Hematopoietic multipotent progenitor cell treated with erythropoietin and hydrocortisone succinate and interleukin-3 and kit ligand, for 4 days (in vitro differentiated cells): ENCODE results near the gene TYMS.

ENCODE experiments used
- DNase-seq: peaks from one replicate; pipeline ENCODE4 v3.0.0-alpha.2; 2015

The TYMS gene

DNA sequence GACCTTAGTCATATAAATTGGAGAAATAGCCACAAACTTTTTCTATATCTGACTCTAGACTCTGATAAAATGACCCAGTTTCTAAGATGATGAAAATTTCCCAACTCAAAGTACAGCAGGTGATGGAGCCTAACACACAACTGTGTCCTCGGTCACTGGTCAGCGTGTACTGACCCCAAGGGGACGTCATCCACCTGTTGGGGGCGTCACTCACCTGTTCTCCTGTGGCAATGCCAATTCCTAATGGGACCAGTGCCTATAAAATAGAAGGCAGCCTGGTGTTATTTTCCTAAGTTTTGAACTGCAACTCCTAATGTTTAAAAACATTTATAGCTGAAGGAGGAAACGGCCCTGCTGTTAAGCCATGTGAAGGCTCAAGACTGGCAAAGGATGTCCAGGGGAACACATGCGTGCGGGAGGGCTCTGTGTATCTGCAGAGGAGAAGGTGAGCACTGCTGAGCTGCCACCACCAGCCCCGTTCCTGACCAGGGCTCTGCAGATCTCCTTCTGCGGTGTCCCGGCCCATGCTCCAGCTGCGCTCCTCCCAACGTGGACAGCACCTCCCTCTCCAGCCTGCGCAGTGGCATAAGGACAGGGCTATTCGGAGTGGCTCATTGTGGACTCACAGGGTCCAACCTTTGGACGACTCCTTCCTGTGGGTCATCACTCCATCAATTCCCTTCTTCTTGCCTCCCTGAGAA, 21.2 kb downstream of the TYMS start:
- DNase-seq = no peak

DNA sequence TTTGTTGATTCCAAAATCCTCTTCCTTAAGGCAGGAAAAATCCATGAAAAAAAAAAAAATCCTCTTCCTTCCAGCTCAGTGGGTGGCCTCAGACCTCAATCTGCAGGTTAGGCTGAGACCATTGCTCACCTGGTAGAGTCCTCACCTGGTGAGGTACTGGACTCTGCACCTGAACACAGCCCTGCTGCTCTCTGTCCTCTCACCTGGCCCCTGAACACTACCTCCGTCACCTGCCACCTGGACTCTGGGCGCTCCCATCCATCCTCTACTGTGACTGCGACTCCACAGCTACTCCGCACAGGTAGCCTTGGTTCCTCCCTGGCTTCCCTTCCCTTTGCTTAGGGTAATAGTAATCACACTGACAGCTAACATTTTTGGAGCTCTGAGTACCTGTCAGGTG, 22.1 kb downstream of the TYMS start:
- no peak for DNase-seq

DNA sequence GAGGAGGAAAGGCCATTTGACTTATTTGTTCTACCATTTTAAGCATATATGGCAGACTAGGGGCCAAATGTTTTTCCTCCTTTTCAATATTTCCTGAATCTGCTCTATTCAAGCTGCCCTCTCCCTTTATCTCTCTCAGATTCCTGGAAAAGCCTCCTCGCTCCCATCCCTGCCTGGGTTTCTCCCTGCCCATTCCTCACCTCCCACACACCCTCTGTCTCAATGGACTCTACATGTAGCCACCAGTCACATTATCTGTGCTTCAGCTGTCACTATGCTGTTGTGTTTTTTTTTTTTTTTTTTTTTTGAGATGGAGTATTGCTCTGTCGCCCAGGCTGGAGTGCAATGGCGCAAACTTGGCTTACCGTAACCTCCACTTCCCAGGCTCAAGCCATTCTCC, 22.9 kb downstream of the TYMS start:
- DNase-seq = no peak

DNA sequence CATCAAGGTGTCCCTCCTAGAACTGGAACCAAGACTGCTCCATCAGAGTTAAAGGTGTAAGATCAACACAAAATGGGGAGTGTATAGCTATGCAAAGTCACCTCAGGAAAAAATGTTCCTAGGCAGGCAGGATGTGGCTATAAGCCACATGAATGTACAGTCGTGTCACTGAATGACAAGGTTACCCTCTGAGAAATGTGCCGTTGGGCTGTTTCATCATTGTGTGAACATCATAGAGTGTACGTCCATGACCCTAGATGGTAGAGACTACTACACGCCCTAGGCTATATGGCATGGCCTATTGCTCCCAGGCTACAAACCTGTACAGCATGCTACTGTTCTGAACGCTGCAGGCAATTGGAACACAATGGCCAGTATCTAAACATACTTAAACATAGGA, 24.5 kb downstream of the TYMS start:
- peak; percentile 64 for DNase-seq

DNA sequence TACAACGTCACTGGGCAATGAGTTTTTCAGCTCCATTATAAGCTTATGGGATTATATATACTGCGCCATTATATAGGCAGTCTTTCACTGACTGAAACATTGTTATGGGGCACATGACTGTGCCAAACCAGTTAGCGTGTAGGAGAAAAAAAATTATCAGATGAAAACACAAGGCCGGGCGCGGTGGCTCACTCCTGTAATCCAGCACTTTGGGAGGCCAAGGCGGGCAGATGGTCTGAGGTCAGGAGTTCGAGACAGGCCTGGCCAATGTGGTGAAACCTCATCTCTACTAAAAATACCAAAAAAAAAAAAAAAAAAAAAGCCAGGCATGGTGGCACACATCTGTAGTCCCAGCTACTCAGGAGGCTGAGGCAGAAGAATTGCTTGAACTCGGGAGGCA, 25.0 kb downstream of the TYMS start:
- DNase-seq = peak; percentile 83

DNA sequence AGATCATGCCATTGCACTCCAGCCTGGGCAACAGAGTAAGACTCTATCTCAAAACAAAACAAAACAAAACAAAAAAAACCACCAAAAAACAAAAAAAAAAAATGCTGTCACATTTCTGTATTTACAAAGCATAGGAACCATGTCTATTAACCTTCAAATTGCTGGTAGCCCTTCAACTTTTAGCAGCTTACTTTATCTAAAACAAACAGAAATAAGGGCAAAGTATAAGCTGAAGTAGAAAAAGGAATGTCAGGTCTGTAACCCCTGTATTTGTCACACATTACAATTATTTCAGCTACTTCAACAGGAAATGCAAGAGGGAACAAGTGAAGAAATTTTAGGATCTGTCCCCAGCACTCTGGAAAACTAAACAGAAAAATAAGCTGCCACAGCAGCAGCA, 25.4 kb downstream of the TYMS start:
- no peak for DNase-seq

DNA sequence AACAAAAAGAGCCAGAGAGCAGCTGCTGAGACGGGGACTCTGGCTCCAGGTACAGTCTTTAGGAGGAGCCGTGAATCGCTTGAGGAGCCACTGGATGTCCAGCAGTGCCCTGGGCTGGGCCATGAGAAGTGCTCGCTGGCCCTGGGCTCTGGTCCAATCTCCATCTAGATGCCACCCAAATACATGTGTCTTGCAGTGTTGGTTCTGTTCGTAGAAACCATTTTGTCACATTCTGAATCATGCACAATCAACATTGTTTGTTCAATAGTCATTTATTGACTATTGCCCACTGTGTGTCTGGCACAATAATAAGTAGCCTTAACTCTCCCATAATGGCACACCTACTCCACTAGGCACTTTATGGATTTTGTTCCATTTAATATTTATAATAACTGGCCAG, 26.1 kb downstream of the TYMS start:
- no peak for DNase-seq

DNA sequence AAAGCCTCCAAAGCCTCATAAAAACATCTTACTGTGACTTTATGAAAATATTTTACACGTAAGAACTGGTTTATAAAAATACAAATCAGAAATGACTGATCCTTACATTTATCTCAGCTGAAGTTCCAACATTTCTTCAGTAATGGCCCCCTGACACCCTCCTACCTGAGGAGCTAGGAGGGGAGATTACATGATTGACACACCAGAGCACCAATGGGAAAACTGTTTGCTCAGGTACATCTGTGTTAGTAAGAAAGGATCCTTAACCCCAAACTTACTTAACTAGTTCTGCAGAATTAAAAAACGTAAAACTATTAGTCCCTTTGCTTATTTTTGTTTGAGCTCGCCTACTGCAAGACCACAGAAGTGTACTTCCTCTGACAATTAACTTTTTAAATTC, 28.0 kb downstream of the TYMS start:
- no peak for DNase-seq

DNA sequence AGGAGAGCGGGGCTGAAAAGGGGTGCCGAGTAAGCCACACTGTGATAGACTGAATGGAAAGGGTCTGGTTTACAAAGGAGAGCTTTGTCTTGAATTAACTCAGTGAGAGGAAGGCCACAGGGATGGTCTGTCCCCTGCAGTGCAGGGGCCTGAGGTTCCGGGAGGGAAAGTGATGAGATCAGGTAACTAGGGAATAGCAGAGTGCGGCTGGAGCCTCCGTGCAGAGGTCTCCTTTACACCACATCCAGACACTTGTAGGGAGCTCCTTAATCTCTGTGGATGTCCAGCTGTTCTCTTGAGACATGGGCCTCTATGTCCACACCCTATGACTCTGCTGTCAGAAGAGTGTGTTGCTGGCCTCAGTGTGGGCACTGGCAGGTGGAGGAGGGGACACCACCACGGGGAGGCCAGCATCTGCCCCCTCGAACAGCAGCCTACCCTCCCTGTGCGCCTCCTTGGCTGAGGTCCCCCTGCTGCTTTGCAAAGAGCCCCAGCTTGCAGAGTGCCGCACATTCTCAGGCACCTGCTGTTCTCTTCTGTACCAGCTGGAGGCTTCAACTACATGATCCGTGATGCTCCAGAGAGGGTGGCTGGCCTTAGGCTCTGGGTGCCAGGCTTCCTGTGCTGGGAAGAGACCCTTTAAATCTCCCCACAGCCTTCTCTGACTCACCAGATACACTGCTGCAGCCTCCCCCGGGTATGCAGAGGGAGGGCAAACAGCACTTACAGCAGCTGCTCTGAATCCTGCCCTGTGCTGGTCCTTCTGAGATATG, 29.1 kb downstream of the TYMS start:
- DNase-seq = no peak

DNA sequence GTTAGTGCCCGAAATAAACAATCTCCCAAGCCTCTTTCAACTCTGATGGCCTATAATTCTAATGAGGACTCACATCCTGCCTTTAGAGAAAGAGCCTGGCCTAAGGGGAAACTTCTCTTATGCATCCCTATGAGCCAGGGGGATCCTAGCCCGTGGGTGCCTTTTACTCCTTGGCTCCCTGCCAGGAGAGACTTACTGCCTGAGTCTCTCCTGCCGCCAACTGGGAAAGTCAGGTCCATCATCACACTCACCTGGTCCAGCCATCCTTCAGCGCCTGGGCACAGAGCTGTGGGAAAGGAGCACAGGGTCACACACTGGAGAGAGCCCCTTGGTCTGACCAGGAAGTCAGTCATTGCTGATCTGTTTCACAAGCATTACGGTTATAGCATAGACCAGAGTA, 30.9 kb downstream of the TYMS start:
- DNase-seq = no peak

DNA sequence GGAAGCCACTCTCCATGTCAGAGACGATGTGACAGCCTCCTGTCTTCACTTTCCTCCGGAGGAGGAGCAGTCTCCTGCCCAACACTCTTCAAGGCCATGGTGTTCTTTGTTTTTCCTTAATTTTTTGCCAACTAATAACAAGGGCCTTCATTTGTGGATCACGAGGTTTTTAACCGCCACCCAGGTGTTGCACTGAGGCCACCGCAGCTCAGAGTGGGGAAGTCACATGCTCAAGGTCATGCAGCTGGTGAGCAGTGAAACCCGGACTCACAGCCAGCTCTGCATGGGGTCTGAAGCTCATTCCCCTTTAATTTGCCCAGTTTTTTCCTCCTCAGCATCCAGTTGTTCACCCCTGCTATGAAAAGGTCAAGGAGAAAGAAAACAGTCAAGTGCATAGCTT, 35.4 kb downstream of the TYMS start:
- no peak for DNase-seq

DNA sequence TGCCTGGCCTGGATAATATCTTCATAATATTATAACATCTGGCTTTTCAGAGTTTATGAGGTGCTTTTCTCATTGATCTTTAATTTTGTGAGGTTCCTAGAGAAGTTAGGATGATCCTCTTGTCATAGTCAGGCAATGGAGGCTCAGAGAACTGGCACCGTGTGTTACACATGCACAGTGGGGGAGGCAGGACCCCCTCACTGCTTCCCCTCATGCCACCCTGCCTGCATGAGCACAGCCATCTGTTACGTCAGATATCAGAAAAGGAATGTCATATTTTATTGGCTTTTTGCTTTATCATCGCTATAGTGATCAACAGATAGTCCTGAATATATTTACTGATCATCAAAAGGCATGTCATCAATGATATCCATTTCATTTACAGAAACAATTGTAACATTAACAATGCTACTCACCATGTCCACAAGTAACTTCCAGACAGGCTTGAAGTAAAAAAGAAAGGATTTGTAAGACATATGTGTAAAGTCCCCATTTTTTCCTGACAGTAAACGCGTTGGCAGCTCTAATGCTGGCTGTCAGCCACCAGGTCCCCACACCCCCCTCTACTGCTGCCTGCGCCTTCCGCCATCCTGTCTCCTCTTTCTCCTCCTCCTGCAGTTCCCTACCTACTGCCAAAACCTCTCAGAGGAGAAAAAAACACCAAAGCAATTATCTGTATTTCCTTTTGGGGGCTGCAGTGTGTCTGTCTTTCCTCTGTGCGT, 36.2 kb downstream of the TYMS start:
- no peak for DNase-seq

DNA sequence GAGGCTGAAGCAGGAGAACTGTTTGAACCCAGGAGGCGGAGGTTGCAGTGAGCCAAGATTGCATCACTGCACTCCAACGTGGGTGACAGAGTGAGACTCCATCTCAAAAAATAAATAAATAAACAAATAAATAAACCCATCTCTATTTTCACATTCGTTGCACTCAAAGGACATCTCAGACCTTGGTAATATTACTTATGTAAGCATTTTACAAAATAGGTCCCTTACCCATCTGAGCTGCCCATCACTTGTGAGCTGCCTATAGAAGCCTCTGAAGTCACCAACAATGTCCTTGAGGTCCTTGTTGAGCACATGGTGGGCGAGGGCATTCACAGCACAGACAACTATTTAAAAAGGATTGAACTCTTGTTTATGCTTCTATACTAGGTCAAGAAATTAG, 39.6 kb downstream of the TYMS start:
- no peak for DNase-seq

DNA sequence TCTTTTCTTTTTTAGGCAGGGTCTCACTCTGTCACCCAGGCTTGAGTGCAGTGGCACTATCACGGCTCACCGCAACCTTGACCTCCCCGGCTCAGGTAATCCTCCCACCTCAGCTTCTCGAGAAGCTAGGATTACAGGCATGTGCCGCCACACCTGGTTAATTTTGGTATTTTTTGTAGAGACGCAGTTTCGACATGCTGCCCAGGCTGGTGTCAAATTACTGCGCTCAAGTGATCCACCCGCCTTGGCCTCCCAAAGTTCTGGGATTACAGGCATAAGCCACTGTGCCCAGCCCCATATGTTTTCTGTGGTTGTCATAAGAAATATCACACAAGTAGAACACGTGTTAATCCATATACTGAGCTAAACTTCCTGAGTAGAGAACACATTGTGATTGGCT, 40.3 kb downstream of the TYMS start:
- no peak for DNase-seq

DNA sequence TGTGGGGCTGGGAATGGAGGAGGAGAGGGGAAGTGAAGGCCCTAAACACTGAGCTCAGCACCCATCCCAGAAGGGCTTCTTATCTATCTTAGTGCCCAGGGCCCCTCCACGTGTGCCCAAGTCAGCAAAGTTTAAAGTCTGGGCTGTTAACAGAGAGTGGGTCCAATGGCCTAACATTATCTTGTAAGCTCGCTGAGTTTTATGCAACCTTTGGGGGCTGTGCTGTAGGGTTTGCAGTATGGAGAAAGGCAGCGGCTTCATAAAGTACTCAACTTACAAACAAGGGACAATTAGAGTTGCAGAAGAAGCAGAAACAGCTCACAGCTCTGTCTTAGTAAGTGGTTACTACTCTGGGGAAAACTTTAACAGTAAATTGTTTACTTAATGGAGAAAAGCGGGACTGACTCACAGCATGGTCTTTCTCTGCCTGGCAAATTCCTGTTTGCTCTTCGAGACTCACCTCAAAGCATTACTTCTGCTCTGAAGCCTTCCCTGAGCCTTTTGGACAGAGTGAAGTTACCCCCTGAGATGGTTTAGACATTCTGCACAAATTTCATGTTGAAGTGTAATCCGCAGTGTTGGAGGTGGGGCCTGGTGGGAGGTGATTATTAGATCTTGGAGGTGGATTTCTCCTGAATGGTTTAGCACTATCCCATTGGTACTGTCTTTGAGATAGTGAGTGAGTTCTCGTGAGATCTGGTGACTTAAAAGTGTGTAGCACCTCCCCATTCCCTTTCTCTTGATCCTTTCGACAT, 45.9 kb downstream of the TYMS start:
- no peak for DNase-seq

DNA sequence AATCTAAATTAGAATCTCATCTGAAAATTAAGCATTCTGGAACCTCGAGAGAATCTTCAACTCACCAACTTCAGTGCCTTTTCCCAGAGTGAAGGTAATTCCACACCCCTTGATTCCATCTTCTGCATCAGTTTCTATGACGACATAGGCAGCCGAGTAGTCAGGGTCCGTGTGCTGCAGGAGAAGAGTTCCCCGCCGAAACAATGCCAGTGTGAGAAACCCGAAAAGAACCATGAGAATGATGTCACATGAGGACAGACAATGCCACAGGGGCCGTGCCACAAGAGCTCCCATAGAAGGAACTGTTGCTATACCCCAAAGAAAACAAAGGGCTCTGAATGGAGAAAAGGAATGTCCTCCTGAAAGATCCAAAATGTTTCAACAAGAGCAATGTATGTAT, 49.0 kb downstream of the TYMS start:
- no peak for DNase-seq

DNA sequence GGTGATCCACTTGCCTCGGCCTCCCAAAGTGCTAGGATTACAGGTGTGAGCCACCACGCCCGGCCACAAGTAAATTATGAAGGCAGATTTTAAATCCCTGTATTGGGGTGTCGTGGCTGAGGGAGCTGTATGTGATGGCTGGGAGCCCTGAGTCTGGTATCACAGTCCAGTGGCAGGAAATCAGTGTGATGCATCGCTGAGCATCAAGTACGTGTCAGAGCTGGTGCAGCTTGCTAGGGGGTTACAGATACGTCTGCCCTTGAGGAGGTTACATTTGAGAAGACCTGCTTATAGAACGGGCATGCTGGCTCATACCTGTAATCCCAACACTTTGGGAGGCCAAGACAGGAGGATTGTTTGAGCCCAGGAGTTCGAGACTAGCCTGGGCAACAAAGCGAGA, 50.6 kb downstream of the TYMS start:
- no peak for DNase-seq

DNA sequence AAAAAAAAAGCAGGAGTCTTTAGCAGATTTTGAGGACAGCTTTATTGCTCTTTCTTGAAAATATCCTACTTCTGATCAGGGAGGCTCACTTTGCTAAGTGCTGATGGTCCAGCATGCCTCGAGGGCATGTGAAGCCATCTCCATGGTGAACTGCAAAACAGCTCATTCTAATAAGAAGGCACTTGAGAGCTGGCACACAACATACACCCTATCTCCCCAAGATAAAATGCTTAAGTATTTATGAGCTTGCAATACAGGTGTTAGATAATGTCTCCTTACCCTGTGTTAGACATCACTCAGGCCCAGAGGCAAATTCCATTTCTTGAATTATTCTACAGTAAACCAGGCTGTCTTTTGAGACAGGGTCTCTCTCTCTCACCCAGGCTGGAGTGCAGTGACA, 52.3 kb downstream of the TYMS start:
- DNase-seq = no peak

DNA sequence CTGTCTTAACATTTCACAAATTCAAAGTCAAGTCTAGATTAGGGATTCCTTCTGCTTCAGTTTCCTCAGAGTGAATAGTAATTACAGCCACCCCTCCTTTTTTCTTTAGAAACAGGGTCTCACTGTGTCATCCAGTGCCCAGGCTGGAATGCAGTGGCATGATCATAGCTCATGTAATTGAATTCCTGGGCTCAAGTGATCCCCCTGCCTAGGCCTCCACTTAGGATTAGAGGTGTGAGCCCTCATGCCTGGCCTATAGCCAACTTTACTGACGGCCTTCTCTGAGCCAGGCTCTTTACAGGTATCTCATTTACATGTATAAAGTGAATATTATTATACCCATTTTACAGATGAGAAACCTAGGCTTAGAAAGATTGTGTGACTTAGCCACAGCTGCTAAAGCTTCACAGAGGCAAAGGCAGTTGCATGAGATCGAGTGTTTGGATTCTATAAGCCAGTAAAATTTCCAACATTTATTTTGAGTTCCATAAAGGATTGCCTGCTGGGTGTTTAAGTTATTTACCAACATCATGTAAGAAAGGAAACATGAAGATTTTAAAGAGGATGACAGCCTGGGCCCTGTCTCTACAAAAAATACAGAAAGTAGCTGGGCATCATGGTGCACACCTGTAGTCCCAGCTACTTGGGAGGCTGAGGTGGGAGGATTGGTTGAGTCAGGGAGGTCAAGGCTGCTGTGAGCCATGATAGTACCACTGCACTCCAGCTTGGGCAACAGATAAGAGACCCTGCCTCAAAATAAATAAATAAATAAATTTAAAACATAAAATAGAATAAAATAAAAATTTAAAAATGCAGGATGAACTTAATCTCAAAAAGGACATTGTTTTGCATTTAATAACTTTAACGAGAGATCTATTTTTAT, 53.2 kb downstream of the TYMS start:
- DNase-seq = no peak

DNA sequence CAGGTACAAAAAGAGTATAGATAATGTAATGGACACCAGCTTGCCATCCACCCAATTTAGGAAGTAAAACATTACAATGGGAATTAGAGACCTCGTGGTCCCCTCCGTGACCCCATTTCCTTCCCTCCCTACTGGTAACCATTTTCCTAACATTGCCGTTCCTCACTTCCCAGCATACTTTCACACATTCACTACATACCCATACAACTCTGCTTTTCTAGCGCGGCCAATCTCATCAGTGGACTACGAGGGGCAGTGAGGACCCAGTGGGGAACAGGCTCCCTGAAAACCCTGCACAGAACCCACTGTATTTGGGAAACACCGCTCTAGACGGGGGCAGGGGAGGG, 53.8 kb downstream of the TYMS start:
- peak; percentile 60 for DNase-seq

DNA sequence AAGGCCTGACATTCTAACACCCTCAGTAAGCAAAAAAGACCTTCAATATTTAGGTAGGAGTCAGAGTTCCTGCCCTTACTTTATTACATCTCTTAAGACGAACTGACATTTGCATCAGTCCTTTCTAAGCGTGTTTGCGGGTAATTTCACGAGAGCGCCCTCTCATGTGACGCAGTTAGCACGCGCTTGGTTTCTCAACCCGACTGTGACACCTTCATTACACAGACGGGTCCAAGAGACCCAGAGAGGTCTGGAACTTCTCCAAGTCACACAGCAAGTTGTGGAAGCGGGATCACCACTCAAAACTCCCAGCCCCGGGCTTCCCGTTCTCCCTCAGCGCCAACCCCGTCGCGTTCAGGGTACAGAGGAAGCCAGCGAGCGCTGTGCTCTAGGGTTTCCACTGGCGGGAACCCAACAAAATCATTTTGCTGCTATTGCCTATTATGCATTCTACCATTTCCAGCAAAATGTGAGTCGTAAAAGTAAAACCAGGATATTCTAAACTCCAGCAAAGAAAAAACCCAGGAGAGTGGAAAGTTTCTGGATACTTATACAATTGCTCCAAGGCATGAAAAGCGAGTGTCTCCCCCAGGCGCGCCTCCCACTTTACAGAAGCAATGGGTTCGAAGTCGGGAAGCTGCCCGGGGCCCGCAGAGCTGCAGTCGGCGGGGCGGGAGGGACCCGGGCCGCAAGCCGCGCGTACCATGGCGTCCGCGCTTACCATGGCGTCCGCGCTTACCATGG, 54.4 kb downstream of the TYMS start:
- DNase-seq = peak; percentile 94
